NOMO-1 treated with dmso at 0.1 percent for 144 hours (cell line): Measurements from ENCODE around the gene FAT1.

Source experiments
- DNase-seq: peaks from one replicate; lab custom pipeline; 2025; ENCODE audit not compliant: unreplicated experiment; lab: John Stamatoyannopoulos, UW

FAT1 gene

DNA sequence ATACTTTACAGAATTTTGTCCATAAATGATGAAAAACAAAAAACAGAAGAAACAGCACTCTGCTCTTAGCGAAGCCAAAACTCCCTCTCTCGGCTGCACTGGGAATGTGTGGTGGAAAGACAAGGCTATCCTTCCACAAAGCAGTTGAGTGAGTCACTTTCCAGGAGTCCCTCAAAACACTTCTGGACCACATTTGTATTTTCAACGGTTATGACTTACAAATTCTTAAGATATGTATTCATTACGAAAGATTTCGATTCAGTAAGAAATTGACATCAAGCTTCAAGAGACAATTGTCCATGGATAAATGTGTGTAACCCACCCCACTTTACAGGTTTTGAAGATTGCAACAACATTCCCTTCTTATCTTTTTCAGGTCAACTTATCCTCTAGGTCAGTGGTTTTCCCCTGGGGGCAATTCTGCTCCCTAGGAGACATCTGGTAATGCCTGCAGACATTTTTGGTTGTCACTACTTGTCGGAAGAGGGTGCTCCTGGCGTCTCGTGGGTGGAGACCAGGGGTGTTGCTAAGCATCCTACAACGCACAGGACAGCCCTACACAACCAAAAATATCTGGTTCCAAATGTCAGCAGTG lies 101.6 kb downstream of the FAT1 start:
- no peak for DNase-seq

GRCh38 chr4:186619088-186619487 lies 104.6 kb downstream of the FAT1 start:
- no peak for DNase-seq

DNA sequence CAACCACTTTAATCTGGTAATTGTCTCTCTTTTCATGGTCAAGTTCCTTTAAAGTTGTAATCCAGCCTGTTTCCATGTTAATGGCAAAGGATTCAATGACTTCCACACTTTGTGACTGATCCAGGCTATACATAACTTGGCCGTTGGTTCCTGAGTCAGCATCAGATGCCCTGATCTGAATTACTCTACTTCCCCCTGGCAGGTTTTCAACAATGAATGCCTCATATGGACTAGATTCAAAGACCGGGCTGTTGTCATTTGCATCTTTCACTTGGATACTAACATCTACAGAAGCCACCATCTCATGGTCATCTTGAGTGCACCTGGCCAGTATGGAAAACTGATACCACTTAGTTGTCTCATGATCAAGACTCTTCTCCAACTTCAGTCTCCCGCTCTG lies 105.7 kb downstream of the FAT1 start:
- no peak for DNase-seq

- DNase-seq = no peak
Observed at GRCh38 chr4:186607490-186607889, 116.2 kb downstream of the FAT1 start.

GRCh38 chr4:186606591-186606992 lies 117.1 kb downstream of the FAT1 start:
- DNase-seq = no peak

DNA sequence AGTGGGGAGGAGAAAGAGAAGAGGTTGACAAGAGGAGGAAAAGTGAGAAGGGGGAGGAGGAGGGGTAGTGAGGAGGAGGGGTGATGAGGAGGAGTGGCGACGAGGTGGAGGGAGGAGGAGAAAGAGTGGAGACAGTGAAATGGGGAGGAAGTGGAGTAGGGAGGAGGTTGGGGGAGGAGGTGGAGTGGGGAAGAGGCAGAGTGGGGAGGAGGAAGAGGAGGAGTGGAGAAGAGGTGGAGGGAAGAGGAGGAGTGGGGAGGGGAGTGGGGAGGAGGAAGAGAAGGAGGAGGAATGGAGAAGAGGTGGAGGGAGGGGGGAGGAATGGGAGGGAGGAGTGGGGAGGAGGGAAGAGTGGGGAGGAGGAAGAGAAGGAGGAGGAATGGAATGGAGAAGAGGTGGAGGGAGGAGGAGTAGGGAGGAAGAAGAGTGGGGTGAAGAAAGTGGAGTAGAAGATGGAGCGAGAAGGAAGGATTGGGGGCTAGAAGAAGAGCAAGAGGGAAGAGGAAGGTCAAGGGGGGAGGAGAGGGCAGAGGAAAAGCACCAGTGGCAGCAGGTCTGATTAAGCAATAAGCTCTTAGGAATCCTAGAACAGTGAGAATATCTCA lies 118.3 kb downstream of the FAT1 start:
- DNase-seq = no peak

- no peak for DNase-seq
Observed at GRCh38 chr4:186604124-186604807, 119.4 kb downstream of the FAT1 start.

DNA sequence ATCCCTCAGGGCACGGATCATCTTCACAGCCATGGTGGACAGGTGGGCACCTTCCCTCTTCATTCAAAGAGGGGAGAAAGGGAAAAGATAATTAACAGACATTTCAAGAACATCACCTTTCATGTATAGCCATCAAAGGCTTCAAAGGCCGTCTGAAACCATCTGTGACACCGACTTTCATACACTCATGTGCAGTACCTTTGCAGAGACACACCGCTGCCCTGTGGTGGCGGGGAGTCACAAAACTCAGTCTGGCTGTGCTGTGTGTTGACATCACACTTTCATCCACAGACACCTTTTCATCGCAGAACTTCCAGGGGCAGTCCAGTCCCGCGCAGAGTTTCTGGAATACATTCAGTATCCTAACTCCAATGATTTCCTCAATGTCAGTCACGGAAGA lies 120.7 kb downstream of the FAT1 start:
- no peak for DNase-seq

- DNase-seq = no peak
Observed at GRCh38 chr4:186599483-186599882, 124.2 kb downstream of the FAT1 start.

DNA sequence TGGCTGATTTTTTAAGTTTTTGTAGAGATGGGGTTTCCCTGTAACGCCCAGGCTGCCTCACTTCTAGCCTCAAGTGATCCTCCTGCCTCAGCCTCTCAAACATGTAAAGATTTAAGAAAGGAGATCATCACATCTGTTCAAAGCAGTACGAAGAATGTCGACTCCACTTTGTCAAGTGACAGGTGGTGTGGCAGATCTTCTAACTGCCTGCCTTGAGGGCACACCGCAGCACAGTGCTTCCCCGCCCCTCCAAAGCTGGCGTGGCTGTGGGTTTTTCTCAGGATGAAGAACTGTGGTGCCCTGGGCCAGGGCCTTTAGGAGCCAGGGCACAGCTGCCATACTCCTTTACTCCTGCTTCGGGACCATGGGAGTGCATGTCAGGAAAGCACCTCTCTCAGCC lies 125.0 kb downstream of the FAT1 start:
- DNase-seq = no peak

DNA sequence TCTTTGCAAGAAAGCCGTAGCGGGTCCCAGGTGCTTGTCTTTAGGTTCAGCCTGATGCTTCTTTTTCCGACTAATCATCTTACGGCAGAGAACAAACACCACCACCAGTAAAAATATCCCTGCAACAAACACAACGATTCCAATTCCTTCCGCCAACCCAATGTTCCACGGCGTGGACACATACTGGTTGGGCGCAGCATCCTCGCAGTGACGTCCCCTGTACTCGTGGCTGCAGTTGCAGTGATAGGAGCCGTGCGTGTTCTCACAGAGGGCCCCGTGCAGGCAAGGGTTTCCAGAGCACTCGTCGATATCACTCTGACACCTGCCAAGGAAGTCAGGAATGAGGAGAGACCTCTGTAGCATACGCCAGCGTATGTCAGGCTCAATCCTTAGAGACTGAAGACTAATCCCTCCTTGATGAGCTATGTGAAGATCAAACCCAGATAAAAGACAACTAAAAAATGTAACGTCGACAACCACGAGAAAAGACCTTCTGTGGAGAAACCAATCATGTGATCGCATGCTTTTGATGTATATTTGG lies 126.7 kb downstream of the FAT1 start:
- no peak for DNase-seq

- DNase-seq = no peak
Observed at GRCh38 chr4:186596346-186596745, 127.3 kb downstream of the FAT1 start.

DNA sequence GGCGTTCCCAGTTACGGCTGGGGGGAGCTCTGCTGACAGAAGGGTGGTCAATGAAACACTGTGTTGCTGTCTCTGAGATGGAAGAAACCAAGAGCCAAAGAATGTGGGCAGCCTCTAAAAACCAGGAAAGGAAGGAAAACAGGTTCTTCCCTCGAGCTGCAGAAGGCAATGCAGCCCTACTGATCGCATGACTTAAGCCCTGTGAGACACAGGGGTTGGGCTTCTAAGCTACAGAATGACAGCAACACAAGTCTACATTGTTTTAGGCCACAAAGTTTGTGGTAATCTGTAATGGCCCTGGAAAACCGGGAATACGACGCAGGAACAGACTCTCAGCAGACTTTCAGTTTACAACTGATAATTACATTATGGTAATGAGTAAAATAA lies 130.1 kb downstream of the FAT1 start:
- no peak for DNase-seq

DNA sequence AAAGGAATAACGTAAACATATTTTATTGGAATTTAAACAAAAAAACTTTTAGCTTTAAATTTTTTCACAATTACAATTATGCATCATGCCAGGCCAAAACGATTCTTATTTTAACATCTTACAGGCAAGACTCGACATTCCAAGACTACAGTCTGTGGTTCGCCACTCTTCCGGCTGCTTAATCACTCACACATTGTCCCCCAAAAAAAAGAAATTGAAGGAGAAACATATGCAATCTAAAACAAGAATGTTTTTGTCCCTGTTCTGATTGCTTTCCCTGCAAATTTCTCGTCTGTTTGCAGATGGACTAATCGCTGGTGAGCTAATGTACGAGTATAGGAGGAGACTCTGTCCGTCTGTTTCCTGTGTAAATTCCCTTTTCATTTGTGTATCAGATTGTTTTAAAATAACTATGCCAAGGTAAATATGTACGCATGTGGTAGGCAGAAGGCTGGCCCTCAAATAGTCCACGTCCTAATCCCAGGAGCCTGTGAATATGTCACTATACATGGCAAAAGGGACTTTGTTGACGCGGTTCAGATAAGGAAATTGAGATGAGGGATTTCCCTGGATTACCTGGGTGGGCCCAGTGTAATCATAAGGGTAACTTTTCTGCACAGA lies 130.6 kb downstream of the FAT1 start:
- DNase-seq = no peak

DNA sequence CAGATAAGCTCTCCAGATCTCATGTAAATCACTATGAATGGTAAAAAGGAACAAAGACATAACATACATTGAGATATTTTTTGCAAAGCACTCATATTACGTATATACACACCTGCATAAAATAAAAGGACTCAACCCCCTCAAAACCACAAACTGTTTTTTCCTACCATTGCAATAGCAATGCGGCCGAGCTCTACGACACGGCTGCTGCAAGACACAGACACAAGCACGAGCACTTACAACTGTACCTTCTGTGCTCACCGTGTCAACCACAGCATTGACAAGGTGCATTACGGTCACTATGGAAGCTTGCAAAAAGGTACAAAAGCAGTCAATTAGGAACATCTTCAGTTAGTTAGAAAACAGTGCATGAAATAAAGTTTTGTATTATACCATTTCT lies 131.2 kb downstream of the FAT1 start:
- no peak for DNase-seq

DNA sequence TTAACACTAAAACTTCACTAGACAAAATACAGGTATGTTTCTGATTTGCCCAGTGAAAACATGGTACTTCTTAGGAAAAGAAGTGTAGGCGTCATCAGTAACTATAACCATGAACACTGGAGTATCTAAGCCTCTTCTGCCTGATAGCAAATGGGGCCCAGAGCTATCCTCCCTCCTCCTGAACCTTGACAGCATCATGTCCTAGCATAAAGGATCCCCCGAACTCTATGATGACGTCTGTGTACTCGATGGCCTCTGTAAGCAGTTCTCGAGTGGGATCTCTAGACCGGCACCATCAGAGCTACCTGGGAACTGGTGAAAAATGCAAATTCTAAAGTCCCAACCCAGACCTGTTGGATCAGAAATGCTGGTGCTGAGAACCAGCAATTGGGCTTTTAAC lies 132.0 kb downstream of the FAT1 start:
- DNase-seq = no peak

GRCh38 chr4:186588503-186588902 lies 135.2 kb downstream of the FAT1 start:
- DNase-seq = no peak

- no peak for DNase-seq
Observed at GRCh38 chr4:186587416-186588018, 136.1 kb downstream of the FAT1 start.

GRCh38 chr4:186586205-186586604 lies 137.5 kb downstream of the FAT1 start:
- DNase-seq = no peak

DNA sequence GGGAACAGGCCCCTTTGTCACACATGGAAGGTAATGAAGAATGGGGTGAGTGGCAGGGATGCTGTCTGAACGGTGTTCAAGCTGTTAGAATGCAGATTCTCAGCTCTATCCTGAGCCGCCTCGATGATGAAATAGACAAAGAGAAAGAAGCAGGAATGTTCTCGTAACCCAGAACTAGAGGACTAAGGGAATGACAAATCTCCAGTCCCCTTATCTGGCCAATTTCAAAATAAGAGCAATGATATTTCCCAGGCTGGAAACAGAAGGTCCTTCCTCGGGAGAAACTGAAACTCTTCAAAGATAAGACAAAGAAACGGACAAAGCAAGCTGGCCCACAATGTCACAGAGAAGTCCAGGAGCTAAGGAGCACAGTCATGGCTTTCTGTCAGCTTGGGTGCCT lies 138.7 kb downstream of the FAT1 start:
- DNase-seq = no peak

- DNase-seq = no peak
Observed at GRCh38 chr4:186581421-186581820, 142.2 kb downstream of the FAT1 start.

GRCh38 chr4:186580669-186581068 lies 143.0 kb downstream of the FAT1 start:
- no peak for DNase-seq
